Panc1 (cell line): ENCODE data around the gene CHTOP. TPM values are rescaled to one million over a fixed set of nuclear protein-coding genes. Genes with fewer than 3 reads are reported as not detected.

Experiments
- ATAC-seq: fragments of 200-7000 bp; cut with Tn5 transposase; 2 replicates; pipeline ENCODE4 v1.9.1; 2020; ENCODE audit warnings: mild to moderate bottlenecking, moderate library complexity
- BruUV-seq: library from RNA; stranded (reverse); fragments of 400-500 nt; replicated peaks from 2 replicates; lab custom pipeline; 2021; lab: Mats Ljungman, UMichigan
- CTCF ChIA-PET: fragments of 300-600 bp; sonication (Branson Sonifier 250); formaldehyde crosslinking; loops from one replicate; lab custom pipeline; 2022; ENCODE audit warnings: antibody characterized with exemption; lab: Charles Lee
- POLR2A ChIA-PET: fragments of 300-600 bp; sonication (Branson Sonifier 250); formaldehyde crosslinking; loops from one replicate; lab custom pipeline; 2022; ENCODE audit warnings: antibody characterized with exemption; lab: Charles Lee
- DNase-seq: peaks from one replicate; pipeline ENCODE4 v3.0.0-alpha.2; 2010; ENCODE audit warnings: low read depth, low spot score
- H3K27ac ChIP-seq: 2 replicates; pipeline ENCODE4 v1.5.1; 2011; ENCODE audit warnings: mild to moderate bottlenecking, low read length, inconsistent platforms
- H3K27me3 ChIP-seq: fragments of 200-500 bp; sonication (Bioruptor generic); 2 replicates; pipeline ENCODE4 v1.6.0; 2014; ENCODE audit warnings: low read length, inconsistent platforms; ENCODE audit not compliant: control insufficient read depth, insufficient read depth
- H3K36me3 ChIP-seq: fragments of 200-500 bp; sonication (Bioruptor generic); 2 replicates; pipeline ENCODE4 v1.5.1; 2014; ENCODE audit warnings: inconsistent platforms, mild to moderate bottlenecking, low read length, moderate library complexity; ENCODE audit not compliant: control insufficient read depth, insufficient read depth
- H3K4me1 ChIP-seq: 2 replicates; pipeline ENCODE4 v1.5.1; 2011; ENCODE audit warnings: inconsistent platforms, mild to moderate bottlenecking, low read length, moderate library complexity; ENCODE audit not compliant: control insufficient read depth, insufficient read depth
- H3K4me3 ChIP-seq, 2 experiments: 2 replicates each; pipeline ENCODE4 v1.5.1; 2011 to 2012; ENCODE audit warnings: low read depth in 2 of 2, low read length in 2 of 2, mild to moderate bottlenecking in 2 of 2, inconsistent platforms in 1 of 2, moderate library complexity in 1 of 2
- H3K9me3 ChIP-seq: fragments of 200-500 bp; sonication (Bioruptor generic); 2 replicates; pipeline ENCODE4 v1.5.1; 2014; ENCODE audit warnings: low read depth, mild to moderate bottlenecking, inconsistent platforms, low read length, moderate library complexity; ENCODE audit not compliant: control insufficient read depth, insufficient read depth
- CTCF ChIP-seq: fragments of 450-650 bp; IDR thresholded peaks from 2 replicates; pipeline ENCODE4 v1.5.1; 2017; ENCODE audit warnings: mild to moderate bottlenecking
- POLR2AphosphoS5 ChIP-seq: IDR thresholded peaks from 2 replicates; pipeline ENCODE4 v1.6.1; 2012; ENCODE audit warnings: mild to moderate bottlenecking, low read depth, low read length, moderate library complexity
- REST ChIP-seq, 2 experiments: IDR thresholded peaks; 2 replicates each; pipeline ENCODE4 v1.6.1; 2011 to 2012; ENCODE audit warnings: low read depth in 2 of 2, control low read depth in 1 of 2, low read length in 1 of 2, mild to moderate bottlenecking in 1 of 2, moderate library complexity in 1 of 2; ENCODE audit not compliant: insufficient read depth in 1 of 2
- SIN3A ChIP-seq: IDR thresholded peaks from 2 replicates; pipeline ENCODE4 v1.6.1; 2012; ENCODE audit warnings: low read depth, mild to moderate bottlenecking, low read length, moderate library complexity, borderline replicate concordance; ENCODE audit not compliant: insufficient read depth
- TCF7L2 ChIP-seq: IDR thresholded peaks from 2 replicates; pipeline ENCODE4 v1.6.1; 2011; ENCODE audit warnings: mild to moderate bottlenecking, low read depth, low read length, inconsistent platforms
- in situ Hi-C: cut with HindIII; loops from 2 replicates; pipeline ENCODE4 v1.10.0; 2016; ENCODE audit warnings: low sequenced_read_pairs, low pct_unique_long_range_greater_than_20kb
- intact Hi-C: fragments of 100-400 bp; cut with micrococcal nuclease; formaldehyde crosslinking; loops from one replicate; pipeline ENCODE4 v1.10.0; 2022; ENCODE audit not compliant: unreplicated experiment
- total RNA-seq: library from RNA; stranded (reverse); gene quantifications from one replicate; pipeline ENCODE4 v1.2.1, GENCODE V29; 2021; ENCODE audit not compliant: unreplicated experiment

Gene CHTOP
- total RNA-seq, 1 experiment from 2014 or later, result 87.0 TPM

DNA sequence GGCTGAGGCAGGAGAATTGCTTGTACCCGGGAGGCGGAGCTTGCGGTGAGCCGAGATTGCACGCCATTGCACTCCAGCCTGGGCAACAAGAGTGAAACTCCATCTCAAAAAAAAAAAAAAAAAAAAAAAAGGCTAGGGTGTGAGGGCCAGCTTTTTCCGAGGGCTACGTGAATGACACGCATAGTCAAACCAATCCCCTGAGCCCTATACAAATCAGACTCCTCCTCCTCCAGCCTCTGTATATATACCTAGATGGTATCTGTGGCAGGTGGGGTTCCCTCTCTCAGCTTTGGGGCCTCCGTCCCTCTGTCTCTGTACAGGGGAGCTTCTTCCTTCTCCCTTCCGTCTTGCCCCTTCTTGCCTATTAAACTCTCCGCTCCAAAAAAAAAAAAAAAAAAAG is 27.7 kb upstream of the CHTOP start:
- ChIA-PET CTCF (no interaction called here), POLR2A (interaction anchor here (0.5 to 0.7 kb wide), 2 partner anchors 54 to 350 kb away, joined by 5 to 6 read pairs; no protein-coding TSS in a partner anchor)
- H3K9me3 ChIP-seq, result no peaks in the 10 kb centered on the region
- no peaks in the 10 kb centered on the region for H3K27me3 ChIP-seq
- intact Hi-C loops, result no loop called here
- DNase-seq, result no peak
- no peak overlapping the region for H3K27ac ChIP-seq
- peaks cover 29% of the 10 kb centered on the region for H3K4me1 ChIP-seq
- in situ Hi-C loops, result loop anchor here (25.0 kb wide), 1 partner anchor 244 kb away; the partner anchor contains the start of gene S100A9
- no peak for TF ChIP-seq SIN3A
- TF ChIP-seq CTCF, result no peak
- TF ChIP-seq TCF7L2, result no peak
- no peak for TF ChIP-seq REST (IDR thresholded peaks at IDR 0.05; ENCODE audit: insufficient read depth in 1 of 2, low read depth in 2 of 2, low read length in 1 of 2)
- TF ChIP-seq POLR2AphosphoS5, result no peak
- H3K36me3 ChIP-seq, result no peaks in the 10 kb centered on the region
- H3K4me3 ChIP-seq, result no peak overlapping the region
- no TSS peak for BruUV-seq
- ATAC-seq, result no peak

- ChIA-PET CTCF (interaction anchor here (0.6 kb wide), 1 partner anchor 96 kb away, joined by 8 read pairs; no protein-coding TSS in a partner anchor), POLR2A (interaction anchor here (0.5 kb wide), 1 partner anchor 87 kb away, joined by 3 read pairs; no protein-coding TSS in a partner anchor)
- in situ Hi-C loops (loop anchor here (25.0 kb wide), 1 partner anchor 245 kb away; the partner anchor contains the start of gene S100A9), intact Hi-C loops (no loop called here)
- DNase-seq, result no peak
- Histone ChIP-seq H3K4me1 (peaks cover 36% of the 10 kb centered on the region), H3K9me3 (no peaks in the 10 kb centered on the region), H3K36me3 (no peaks in the 10 kb centered on the region), H3K27ac (no peak overlapping the region), H3K27me3 (no peaks in the 10 kb centered on the region), H3K4me3 (no peak overlapping the region; a peak in 1 of 4 replicates)
- TF ChIP-seq SIN3A (no peak), CTCF (no peak), POLR2AphosphoS5 (no peak), REST (IDR thresholded peaks at IDR 0.05; ENCODE audit: insufficient read depth in 1 of 2, low read depth in 2 of 2, low read length in 1 of 2) (no peak), TCF7L2 (no peak)
- no TSS peak for BruUV-seq
- ATAC-seq, result no peak
Observed at GRCh38 chr1:153607381-153607780, 26.5 kb upstream of the CHTOP start.
